Daoy (cell line): ENCODE results near the gene USP34. TPM values are rescaled to one million over a fixed set of nuclear protein-coding genes. Genes with fewer than 3 reads are reported as not detected.
"Not testable (repeated sequence)": the region's sequence is repeated elsewhere in the genome, so short reads cannot be mapped to it uniquely, and the experiment has no call there.

Experiments used
- DNase-seq: peaks from one replicate; pipeline ENCODE4 v3.0.0-alpha.2; 2015; ENCODE audit warnings: low read depth
- total RNA-seq: library from RNA; depleted of rRNA; stranded (reverse); fragments of >200 nt; shearing (Covaris generic); gene quantifications from 2 replicates; pipeline ENCODE4 v1.2.3, GENCODE V29; 2014

USP34 gene
- total RNA-seq, 1 experiment from 2014 or later = 56.5 TPM

DNA sequence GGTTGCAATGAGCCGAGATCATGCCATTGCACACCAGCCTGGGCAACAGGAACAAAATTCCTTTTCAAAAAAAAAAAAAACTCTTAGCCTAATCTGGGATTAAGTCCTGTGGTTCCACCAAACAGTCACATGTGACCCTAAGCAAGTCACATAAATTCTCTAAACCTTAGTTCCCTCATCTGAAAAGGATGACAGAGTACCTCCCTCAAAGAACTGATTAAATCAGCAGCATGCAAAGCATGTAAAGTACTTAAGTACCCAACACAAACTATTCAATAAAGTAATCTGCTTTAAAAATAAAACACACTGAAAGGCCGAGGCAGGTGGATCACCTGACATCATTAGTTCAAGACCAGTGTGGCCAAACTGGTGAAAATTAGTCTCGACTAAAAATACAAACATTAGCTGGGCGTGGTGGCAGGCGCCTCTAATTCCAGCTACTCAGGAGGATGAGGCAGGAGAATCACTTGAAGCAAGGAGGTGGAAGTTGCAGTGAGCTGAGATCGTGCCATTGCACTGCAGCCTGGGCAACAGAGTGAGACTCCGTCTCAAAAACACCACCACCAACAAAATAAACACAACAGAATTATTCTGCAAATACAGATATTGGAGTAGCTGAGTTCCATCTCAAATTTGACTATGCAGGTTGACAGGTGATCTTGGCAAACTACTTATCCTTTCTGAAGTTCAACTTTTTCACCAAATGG lies 7.0 kb downstream of the USP34 start:
- no peak for DNase-seq

DNA sequence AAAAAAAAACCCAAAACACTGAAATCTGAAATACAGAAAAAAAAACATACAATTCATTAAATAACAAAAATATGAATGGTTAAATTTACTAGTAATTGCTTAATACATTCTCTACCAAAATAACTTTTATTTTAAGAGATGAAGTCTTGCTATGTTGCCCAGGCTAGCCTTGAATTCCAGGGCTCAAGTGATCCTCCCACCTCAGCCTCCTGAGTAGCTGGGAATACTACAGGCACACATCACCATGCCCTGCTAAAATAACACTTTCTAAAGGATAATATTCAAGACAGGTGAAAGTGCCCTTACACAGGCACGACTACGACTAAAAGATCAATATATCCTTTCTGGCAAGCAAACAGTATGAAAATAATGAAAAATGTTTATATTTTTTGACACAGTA lies 9.5 kb downstream of the USP34 start:
- DNase-seq = no peak

DNA sequence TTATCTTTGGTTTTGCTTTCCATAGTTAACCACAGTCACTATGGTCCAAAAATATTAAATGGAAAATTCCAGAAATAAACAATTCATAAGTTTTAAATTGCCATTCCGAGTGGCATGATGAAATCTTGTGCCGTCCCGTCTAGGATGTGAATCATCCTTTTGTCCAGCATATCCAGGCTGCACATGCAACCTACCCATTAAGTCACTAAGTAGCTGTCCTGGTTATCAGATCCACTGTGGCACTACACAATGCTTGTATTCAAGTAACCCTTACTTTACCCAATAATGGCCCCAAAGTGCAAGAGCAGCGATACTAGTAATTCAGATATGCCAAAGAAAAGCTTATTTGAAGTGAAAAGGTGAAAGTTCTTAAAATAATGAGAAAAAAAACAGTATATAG lies 10.7 kb downstream of the USP34 start:
- DNase-seq = peak; percentile 52

DNA sequence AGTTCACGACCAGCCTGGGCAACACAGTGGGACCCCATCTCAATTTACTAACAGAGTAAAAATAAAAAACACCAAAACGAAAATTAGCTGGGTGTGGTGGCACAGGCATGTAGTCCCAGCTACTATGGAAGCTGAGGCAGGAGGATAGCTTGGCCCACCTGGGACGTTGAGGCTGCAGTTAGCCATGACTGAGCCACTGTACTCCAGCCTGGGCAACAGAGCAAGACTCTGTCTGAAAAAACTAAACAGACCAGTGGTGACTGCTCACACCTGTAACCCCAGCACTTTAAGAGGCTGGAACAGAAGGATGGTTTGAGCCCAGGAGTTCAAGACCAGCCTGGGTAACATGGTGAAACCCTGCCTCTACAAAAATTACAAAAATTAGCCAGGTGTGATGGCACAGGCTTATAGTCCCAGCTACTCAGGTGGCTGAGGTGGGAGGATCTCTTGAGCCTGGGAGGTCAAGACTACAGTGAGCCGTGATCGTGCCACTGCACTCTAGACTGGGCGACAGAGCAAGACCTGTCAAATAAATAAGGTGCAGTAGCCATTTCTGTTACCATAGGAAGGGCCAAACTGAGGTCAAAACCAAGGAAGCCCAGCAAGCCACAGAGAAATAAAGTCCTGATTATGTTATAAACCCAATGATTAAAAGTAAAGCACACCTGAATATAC lies 14.0 kb downstream of the USP34 start:
- DNase-seq = no peak

DNA sequence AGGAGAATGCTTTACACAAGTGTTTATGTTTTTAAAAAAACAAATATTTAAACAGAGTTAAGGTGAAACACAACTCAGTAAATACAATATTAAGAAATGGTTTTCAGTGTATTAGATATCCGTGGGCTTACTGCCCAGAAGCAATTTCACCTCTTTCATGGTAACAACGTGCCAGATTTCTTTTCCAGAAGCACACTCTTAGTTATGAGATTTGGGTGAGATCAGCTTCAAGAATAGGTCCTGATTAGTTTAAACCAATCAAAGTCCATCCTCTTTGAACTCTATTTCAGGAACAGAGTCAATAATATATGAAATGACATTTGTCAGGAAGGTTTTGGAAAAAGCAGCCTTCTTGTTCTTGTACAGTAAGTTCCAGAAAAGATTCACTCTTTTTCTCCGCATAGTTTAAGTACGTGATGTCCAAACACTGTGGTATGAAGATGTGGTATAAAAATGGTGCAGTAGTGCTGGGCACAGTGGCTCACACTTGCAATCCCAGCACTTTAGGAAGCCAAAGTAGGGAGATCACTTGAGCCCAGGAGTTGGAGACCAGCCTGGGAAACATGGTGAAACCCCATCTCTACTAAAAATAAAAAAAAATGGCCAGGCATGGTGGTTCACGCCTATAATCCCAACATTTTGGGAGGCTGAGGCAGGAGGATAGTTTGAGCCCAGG lies 14.7 kb downstream of the USP34 start:
- DNase-seq = no peak

DNA sequence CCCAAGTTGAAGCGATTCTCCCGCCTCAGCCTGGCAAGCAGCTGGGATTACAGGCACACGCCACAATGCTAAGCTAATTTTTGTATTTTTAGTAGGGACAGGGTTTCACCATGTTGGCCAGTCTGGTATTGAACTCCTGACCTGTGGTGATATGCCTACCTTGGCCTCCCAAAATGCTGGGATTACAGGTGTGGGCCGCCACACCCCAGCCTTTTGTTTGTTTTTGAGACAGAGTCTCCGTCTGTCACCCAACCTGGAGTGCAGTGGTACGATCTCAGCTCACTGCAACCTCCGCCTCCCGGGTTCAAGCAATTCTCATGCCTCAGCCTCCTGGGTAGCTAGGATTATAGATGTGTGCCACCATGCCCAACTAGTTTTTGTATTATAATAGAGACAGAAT lies 15.9 kb downstream of the USP34 start:
- not testable (repeated sequence) for DNase-seq

DNA sequence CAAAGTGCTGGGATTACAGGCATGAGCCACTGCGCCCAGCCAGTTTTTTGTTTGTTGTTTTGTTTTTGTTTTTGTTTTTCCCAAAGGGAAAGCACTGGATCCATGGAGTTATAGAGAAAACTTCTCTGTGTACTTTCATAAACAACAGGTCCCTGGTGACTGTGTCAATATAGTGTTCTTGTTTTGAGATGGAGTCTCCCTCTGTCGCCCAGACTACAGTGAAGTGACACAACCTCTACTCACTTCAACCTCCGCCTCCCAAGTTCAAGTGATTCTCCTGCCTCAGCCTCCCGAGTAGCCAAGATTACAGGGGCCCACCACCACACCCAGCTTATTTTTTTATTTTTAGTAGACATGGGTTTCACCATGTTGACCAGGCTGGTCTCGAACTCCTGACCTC lies 16.5 kb downstream of the USP34 start:
- no peak for DNase-seq

DNA sequence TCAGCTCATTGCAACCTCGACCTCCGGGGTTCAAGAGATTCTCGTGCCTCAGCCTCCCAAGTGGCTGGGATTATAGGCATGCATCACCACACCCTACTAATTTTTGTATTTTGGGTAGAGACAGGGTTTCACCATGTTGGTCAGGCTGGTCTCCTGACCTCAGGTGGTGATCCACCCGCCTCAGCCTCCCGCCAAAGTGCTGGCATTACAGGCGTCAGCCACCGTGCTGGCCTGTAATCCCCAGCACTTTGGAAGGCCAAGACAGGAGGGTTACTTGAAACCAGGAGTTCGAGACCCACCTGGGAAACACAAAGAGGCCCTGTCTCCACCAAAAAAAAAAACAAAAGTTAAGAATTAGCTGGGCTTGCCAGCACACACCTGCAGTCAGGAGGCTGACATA lies 18.5 kb downstream of the USP34 start:
- DNase-seq = no peak

DNA sequence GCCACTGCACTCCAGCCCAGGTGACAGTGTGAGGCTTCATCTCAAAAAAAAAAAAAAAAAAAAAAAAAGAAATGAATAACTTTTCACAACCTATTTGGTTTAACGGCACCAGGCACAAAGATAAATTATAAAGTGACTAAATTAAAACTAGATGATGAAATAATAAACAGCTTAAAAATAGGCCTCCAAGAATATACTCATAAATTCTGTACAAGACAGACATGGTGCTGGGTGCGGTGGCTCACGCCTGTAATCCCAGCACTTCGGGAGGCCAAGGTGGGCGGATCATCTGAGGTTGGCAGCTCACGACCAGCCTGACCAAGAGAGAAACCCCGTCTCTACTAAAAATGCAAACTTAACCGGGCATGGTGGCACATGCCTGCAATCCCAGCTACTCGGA lies 19.7 kb downstream of the USP34 start:
- no peak for DNase-seq

DNA sequence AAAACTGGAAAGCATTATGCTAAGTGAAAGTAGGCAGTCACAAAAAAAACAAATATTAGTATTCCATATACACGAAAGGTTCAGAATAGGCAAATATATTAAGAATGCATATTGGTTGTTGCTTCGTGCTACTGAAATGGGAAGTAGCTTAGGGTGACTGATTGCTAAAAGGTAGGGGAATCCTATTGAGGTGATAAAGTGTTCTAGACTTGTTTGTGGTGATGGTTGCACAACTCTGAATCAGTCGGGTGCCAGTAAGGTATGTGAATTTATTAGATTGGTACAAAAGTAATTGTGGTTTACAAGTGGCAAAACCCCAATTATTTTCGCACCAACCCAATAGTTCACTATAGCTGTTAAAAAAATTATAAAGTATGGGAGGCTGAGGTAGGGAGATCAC lies 20.7 kb downstream of the USP34 start:
- no peak for DNase-seq

DNA sequence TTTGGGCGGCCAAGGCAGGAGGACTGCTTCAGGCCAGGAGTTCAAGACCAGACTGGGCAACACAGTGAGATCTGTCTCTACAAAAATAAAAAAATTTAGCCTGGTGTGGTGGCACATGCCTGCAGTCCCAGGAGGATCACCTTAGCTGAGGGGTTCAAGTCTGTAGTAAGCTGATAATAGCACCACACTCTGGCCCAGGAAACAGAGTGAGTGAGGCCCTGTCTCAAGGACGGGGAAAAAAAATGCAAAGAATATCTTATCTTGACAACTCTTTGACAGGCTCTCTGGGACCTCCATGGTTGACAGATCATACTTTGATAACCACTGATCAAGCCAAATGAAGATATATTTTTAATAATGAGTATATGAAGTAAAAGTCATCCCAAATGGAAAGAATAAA lies 22.7 kb downstream of the USP34 start:
- no peak for DNase-seq

DNA sequence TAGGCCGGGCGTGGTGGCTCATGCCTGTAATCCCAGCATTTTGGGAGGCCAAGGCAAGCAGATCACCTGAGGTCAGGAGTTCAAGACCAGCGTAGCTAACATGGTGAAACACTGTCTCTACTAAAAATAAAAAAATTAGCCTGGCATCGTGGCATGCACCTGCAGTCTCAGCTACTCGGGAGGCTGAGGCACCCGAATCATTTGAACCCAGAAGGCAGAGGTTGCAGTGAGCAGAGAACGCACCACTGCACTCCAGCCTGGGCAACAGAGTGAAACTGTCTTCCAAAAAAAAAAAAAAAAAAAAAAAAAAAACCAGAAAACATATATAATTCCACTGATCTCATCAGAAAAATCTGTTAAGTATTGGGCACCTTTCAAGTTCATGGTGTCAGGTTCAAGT lies 23.9 kb downstream of the USP34 start:
- not testable (repeated sequence) for DNase-seq

DNA sequence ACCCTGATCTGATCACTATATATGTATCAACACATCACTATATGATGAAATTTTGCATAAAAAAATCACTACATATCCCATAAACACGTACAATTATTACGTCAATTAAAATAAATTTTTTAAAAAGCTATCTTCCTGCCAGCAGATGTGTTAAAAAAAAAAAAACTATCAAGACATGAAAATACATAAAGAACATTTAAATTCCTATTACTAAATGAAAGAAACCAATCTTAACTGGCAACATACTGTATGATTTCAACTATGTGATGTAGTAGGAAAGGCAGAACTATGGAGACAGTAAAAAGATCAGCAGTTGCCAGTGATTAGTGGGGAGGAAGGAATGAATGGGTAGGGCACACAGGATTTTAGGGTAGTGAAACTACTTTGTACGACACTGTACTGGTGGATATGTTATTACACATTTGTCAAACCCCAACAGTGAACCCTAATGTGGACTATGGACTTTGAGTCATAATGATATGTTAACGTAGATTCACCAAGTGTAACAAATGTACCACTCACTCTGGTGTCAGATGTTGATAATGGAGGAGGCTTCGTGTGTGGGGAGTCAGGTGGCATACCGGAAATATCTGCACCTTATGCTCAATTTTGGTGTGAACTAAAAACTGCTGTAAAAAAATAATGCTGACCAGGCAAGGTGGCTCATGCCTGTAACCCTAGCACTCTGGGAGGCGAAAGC lies 27.4 kb downstream of the USP34 start:
- DNase-seq = no peak

DNA sequence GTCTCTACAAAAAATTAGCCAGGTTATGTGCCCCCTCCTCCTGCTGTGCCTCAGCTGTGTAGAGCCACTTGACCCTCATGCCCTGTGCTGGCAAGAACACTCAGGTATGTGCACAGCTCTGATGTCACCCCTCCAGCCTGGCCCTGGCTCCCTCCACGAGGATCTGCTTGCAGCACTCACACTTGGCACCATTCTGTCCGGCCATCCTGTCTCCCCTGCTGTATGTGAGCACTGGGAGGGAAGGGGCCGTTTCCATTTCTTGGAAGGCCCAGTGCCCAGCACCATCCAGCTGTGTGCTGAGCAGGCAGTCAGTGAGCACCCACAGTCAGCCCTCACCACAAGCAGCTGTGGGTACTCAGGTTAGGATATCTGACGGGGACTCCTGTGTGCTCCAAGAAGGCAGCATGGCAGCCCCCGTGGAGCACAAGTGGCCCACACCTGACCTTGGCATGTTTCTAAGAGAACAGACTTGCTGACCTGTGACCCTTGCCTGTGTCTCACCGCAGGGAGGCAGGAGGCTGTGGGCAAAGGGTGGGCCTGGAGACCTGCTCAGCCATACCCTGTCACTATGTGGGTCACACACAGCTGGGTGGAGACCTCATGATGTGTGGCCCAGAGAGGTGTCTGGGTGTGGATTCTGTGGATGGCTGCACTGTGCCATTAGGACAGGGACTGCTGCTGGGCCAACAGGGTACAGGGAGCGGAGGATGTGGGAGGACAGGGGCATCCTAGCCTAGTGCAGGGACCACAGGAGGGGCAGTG lies 31.5 kb downstream of the USP34 start:
- no peak for DNase-seq

DNA sequence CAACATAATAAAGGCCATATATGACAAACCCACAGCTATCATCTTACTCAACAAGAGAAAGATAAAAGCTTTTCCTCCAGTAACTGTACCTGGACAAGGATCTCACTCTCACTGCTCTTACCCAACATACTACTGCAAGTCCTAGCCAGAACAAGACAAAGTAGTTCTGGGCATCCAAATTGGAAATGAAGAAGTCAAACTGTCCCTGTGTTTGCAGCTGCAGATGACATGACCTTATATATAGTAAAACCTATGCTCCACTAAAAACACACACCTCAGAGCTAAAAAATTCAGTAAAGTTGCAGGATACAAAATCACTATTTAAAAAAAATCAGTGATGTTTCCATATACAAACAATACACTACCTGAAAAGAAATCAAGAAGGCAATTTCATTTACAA lies 32.2 kb downstream of the USP34 start:
- no peak for DNase-seq

DNA sequence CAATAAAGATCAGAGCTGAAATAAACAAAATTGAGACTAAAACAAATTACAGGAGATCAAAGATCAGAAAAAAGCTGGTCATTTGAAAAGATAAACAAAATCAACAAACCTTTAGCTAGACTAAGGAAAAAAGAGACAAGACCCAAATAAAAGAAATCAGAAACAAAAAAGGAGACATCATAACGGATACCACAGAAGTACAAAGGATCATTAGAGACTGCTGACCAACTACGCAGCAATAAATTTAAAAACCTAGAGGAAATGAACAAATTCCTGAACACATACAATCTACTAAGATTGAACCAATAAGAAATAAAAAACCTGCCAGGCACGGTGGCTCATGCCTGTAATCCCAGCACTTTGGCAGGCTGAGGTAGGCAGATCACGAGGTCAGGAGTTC lies 33.7 kb downstream of the USP34 start:
- no peak for DNase-seq

DNA sequence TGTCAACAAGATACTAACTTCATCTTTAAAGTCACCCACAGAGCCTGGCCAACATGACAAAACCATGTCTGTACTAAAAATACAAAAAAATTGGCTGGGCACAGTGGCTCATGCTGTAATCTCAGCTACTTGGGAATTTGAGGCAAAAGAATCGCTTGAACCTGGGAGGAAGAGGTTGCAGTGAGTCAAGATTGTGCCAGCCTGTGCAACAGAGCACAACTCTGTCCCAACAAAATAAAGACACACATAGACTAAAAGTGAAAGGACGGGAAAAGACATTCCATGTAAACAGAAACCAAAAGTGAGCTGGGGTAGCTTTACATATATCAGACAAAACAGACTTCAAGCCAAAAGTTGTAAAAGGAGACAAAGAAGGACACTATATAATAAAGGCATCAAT lies 34.8 kb downstream of the USP34 start:
- no peak for DNase-seq

DNA sequence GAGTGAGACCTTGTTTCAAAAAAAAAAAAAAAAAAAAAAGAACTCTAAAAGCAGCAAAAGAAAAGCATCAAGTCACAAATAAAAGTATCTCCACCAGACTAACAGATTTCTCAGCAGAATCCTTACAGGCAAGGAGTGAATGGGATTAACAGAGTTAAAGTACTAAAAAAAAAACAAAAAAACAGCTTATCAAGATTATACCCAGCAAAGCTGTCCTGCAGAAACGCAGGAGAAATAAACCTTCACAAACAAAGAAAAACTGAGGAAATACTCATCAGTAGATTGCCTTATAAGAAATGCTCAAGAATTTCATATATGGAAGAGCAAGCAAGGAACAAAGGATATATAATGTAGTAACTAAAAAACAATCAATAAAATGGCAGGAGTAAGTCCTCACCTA lies 35.6 kb downstream of the USP34 start:
- no peak for DNase-seq

DNA sequence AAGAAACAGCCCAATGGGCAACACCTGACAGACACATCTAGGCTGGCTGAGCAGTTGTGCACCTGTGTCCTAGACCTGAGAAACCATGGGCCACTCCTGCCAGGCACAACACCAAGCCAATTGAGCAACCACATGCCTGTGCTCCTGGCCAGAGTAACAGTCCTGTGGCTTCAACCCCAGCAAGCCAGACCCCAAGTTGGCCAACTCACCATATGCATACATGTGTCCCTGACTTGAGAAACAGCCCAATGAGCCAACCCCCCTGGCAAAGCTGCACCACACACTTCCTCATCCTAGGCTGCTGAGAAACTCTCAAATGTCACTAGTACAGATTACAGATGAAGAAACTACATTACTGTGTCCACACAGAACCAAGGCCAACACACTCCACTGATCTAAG lies 36.6 kb downstream of the USP34 start:
- DNase-seq = no peak

DNA sequence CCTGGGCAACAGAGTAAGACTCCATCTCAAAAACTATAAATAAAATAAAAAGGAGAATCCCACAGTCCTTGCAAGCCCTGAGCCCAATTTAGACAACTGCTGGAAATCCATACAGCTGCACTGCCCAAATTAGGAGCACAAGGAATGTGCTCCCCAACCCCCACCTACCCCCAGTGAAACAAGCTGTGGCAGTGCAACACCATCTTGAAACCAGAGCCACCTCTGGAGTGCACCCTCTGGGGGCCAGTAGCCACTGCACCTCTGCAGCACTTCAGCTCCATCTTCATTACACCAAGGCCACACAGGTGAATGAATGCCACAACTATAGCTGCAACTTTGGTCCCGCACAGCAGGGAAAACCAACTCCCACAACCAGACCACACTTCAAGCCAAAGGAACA lies 37.3 kb downstream of the USP34 start:
- no peak for DNase-seq

DNA sequence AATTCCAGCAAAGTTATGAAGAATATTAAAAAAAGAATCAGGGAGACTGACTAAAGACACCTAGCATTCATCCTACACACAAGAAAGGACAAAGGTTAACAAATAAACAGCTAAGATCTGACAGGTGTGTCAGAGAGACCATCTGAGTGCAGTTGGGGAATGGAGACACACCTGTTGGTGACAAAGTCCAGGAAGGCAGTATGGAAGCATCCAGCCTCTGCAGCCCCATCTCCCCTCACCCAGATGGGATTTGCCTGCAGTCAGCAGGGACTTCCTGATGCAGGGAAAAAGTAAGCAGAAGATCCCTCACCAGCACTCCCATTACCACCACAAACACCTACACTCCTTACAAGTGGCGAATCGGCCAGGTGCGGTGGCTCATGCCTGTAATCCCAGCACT lies 37.9 kb downstream of the USP34 start:
- DNase-seq = no peak

DNA sequence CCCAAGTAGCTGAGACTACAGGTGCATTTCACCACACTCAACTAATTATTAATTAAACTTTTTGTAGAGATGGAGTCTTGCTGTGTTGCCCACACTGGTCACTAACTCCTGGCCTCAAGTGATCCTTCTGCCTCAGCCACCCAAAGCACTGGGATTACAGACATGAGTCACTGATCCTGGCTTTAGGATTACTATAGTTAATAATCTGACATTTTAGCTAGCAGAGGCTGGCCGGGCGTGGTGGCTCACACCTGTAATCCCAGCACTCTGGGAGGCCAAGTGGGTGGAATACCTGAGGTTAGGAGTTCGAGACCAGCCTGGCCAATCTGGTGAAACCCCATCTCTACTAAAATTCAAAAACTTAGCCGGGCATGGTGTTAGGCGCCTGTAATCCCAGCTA lies 39.5 kb downstream of the USP34 start:
- DNase-seq = no peak
